Activated CD8-positive, alpha-beta memory T cell treated with anti-CD3 and anti-CD28 coated beads for 4 hours (primary cell): ENCODE measurements around the gene CHCHD3.

Experiments
- DNase-seq, 2 donors: peaks; one replicate each; pipeline ENCODE4 v3.0.0-alpha.2; 2020; ENCODE audit warnings: low read depth in 2 of 2

CHCHD3 gene

GRCh38 chr7:132861940-132862554 lies 219.8 kb downstream of the CHCHD3 start:
- DNase-seq = no peak

GRCh38 chr7:132861424-132861823 lies 220.5 kb downstream of the CHCHD3 start:
- no peak for DNase-seq

- DNase-seq = no peak
These were observed 222.7 kb downstream of the CHCHD3 start for GRCh38 chr7:132859199-132859598.

- no peak for DNase-seq
These were observed 223.1 kb downstream of the CHCHD3 start for GRCh38 chr7:132858760-132859159.

- DNase-seq = no peak
These were observed 223.6 kb downstream of the CHCHD3 start for GRCh38 chr7:132858251-132858650.

- DNase-seq = no peak
These were observed 224.2 kb downstream of the CHCHD3 start for GRCh38 chr7:132857703-132858102.

GRCh38 chr7:132857031-132857430 lies 224.9 kb downstream of the CHCHD3 start:
- DNase-seq = no peak

GRCh38 chr7:132856416-132856815 lies 225.5 kb downstream of the CHCHD3 start:
- DNase-seq = no peak

GRCh38 chr7:132855901-132856300 lies 226.0 kb downstream of the CHCHD3 start:
- no peak for DNase-seq

- DNase-seq = no peak
These were observed 227.7 kb downstream of the CHCHD3 start for GRCh38 chr7:132854238-132854637.

GRCh38 chr7:132847376-132847775 lies 234.5 kb downstream of the CHCHD3 start:
- DNase-seq = no peak

GRCh38 chr7:132846086-132846485 lies 235.8 kb downstream of the CHCHD3 start:
- no peak for DNase-seq

GRCh38 chr7:132842478-132842877 lies 239.4 kb downstream of the CHCHD3 start:
- DNase-seq = no peak

GRCh38 chr7:132840199-132840598 lies 241.7 kb downstream of the CHCHD3 start:
- DNase-seq = no peak

- no peak for DNase-seq
These were observed 243.6 kb downstream of the CHCHD3 start for GRCh38 chr7:132838313-132838712.

- no peak for DNase-seq
These were observed 244.4 kb downstream of the CHCHD3 start for GRCh38 chr7:132837529-132837928.

- DNase-seq = no peak
These were observed 245.1 kb downstream of the CHCHD3 start for GRCh38 chr7:132836746-132837145.

GRCh38 chr7:132830941-132831340 lies 250.9 kb downstream of the CHCHD3 start:
- no peak for DNase-seq

- no peak for DNase-seq
These were observed 253.4 kb downstream of the CHCHD3 start for GRCh38 chr7:132828502-132828901.

GRCh38 chr7:132825932-132826835 lies 255.7 kb downstream of the CHCHD3 start:
- DNase-seq = no peak

GRCh38 chr7:132825222-132825621 lies 256.7 kb downstream of the CHCHD3 start:
- DNase-seq = no peak

- no peak for DNase-seq
These were observed 262.2 kb downstream of the CHCHD3 start for GRCh38 chr7:132819648-132820047.

GRCh38 chr7:132817949-132818348 lies 263.9 kb downstream of the CHCHD3 start:
- no peak for DNase-seq
